GM15510 (cell line): ENCODE data around the gene AKAP6.

Experiments used
- POLR2A ChIP-seq: IDR thresholded peaks from 3 replicates; pipeline ENCODE4 v1.6.1; 2011; ENCODE audit warnings: borderline replicate concordance; ENCODE audit not compliant: insufficient read length; ENCODE audit errors: extremely low read depth

AKAP6 gene

GRCh38 chr14:32407130-32407529 lies 78.0 kb downstream of the AKAP6 start:
- no peak for TF ChIP-seq POLR2A

DNA sequence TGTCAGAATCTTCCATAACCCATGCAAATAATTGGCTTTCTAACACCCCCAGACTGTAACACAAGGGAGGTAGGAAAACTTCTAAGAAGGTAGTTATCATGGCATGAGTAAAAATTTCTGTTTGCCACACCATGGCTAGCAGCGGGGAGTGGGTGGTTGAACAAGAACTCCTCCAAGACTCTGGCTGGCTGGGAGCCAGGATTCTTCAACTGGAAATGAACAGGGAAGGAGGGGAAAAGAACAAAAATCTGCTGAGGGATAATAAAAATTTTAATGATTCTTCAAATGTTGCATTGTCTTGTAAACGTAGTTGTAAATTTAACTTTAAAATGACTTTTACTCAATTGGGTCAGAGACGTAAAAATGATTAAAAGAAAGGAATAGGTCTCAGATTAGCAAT lies 78.9 kb downstream of the AKAP6 start:
- no peak for TF ChIP-seq POLR2A

GRCh38 chr14:32412103-32412502 lies 83.0 kb downstream of the AKAP6 start:
- TF ChIP-seq POLR2A = no peak

DNA sequence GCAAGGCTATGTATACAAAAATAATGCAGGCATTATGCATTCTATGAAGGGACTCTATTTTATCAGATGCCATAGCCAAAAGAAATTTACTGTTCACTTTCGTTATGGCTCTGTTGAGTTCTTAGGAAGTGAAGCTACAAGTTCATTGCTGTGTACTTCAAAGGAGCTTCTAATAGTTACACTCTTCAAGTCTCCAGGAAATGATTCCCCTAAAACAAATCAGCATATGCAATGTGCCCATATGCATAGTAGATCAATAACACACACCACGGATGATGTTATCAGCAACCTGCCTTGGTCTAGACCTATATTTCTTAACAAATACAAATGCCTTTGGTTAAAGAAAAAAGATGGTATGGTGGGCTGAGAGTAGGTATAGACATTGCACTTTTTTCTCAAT lies 83.4 kb downstream of the AKAP6 start:
- no peak for TF ChIP-seq POLR2A

GRCh38 chr14:32413967-32414640 lies 85.0 kb downstream of the AKAP6 start:
- no peak for TF ChIP-seq POLR2A

- TF ChIP-seq POLR2A = no peak
Measured at GRCh38 chr14:32414808-32415255, 85.7 kb downstream of the AKAP6 start.

DNA sequence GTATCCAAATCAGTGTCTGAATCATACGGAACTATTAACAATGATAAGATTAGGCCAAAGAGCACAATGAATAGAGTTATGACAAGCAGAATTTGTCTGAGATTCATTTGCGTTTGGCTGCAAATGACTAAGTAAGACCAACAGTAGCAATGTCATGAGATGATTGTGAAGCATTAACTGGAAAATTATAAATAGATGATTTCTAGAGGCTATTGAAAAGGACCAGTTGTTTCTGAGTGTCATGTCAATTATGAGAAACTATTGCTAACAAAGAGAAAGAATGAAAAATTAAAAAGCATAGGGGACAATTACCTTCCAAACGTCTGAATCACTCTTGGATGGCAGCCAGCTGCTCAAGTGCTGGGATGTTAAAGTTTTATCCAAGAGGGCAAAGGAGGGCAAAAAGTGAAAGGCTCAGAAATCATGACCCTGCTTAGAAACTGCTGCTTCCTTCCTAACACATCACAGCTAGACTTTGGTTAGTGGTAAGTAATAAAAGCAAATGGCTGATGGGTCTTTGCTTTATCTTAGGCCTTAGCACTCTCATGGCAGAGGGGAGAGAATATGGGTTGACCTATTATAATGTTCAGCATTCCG lies 89.0 kb downstream of the AKAP6 start:
- no peak for TF ChIP-seq POLR2A

DNA sequence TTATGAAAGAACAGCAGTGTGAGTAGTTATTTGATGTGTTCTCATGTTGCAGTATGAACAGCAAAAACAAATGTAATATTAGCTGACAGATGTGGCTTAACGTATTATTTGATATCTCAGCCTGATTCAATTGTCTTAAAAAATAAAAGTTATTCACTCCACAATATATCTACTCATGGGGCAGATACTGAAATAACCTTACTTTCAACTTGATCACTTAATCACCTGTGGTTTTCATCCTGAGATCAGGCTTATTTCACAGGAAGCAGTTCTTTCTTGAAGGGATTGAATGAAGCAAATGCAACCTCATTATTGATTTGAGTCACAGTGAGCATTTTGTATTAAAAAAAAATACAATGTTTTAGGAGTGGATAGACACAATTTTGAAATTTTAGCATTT lies 90.3 kb downstream of the AKAP6 start:
- no peak for TF ChIP-seq POLR2A

DNA sequence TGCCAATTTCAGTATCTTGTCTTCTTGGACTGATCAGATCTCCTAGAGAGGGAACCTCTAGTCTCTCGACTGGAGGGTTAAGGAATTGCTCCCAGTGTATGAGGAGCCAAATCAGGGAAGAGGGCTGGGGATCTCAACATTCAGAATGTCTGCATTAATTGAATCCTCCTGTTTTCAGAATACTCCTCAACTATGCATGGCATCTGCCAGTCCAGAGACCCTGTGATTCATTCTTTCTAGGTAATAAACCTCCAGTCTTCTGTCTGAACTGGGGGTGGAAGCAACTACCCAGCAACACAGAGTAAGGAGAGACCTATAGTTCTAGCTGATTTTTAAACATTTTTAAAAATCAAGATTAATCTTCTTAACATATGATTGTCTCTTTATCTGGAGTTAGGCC lies 92.7 kb downstream of the AKAP6 start:
- TF ChIP-seq POLR2A = no peak

GRCh38 chr14:32422440-32422839 lies 93.3 kb downstream of the AKAP6 start:
- TF ChIP-seq POLR2A = no peak

DNA sequence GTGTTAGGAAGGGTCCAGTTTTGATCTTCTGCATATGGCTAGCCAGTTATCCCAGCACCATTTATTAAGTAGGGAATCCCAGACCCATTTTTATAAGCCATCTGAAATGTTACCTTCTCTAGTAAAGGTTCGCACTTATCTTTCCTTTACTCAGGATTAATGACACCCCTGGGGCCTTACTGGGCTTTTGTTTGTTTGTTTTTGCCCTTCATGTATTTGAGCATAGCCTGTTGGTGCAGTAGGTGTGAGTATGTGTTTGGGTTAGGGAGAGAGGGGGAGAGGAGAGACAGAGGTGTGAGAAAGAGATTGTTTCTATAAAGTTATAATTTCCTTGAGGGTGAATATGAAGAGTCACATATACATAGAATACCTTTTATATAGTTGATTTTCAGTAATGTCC lies 96.9 kb downstream of the AKAP6 start:
- TF ChIP-seq POLR2A = no peak

GRCh38 chr14:32426586-32427388 lies 97.7 kb downstream of the AKAP6 start:
- TF ChIP-seq POLR2A = no peak

DNA sequence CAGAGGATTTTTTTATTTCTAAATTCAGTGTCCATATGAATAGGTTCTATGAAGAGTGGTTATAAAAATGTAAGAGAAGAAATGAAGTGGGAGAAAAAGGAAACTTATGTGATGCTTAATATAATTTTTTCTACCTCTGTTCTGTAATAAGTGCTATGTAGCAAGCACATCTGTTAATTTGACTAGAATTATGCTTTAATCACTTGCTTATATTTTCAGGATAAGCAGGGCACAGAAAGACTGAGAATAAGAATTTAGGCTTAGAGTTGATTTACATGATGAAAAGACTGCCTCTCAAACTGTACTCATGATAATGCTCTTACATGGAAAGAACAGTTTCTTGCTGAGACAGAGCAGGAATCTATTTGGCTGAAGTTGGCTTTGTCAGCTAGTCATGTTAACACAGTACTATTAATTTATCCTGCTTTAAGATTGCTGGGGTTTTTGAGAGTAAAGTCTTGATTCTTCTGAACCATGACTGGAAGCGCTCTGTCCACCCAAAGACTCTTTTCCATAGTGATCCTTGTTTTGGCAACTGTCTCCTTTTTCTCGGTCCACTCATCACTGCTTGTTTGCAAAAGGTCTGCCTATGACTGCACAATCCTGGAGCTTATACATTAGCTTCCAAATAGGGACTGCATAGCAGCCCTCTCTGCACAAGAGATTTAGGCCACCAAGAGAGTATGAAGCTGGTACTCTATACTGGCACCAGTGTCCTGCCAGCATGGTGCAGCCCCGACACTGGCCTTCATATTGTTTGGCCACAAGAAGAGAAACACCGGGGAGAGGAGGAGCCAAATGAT lies 98.8 kb downstream of the AKAP6 start:
- no peak for TF ChIP-seq POLR2A

DNA sequence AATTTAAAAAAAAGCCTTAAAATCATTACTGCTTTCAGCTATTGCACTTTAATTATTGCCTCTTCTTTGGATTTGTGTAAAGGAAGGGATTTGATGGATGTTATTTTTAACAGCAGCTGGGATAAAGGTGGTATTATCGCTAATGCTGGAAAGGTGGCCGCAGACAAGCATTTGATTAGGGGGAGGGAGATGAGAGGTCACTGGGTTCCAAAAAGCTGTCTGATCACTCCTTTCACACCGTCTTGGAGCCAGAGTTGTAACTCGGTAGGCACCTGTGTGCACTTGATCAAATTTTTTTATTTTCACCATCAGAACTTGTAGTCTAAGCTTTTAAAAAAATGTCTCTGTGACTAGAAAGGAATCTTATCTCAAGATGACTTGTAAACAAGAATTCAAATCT lies 99.8 kb downstream of the AKAP6 start:
- TF ChIP-seq POLR2A = no peak

- TF ChIP-seq POLR2A = no peak
Measured at GRCh38 chr14:32430326-32430725, 101.2 kb downstream of the AKAP6 start.
